ENCODE results near the gene ADAMTS6. TPM values are rescaled to one million over a fixed set of nuclear protein-coding genes. Genes with fewer than 3 reads are reported as not detected.

Gene ADAMTS6
- total RNA-seq, 1 experiment from 2014 or later: 7.2 TPM

DNA sequence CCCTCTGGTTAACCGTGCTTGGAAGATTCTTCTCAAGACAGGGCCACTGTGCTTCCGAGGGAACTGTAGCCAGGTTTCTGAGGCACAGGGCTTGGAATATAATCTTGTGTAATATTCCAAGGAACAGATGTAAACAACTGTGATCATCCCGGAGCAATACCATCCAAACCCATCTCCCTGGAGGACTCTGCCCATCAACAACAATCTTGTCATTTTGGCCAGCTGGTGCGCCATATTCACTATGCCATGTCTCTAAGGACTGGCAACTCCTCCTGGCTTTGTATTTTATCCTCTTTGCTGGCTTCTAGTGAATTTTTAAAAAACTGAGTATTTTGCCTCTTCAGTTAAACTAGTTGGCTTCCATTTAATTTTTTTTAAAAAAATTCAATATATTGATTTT, 349.3 kb downstream of the ADAMTS6 start:
- Histone ChIP-seq H3K36me3 (no peaks in the 10 kb centered on the region), H3K4me1 (peaks cover 13% of the 10 kb centered on the region), H3K27me3 (no peaks in the 10 kb centered on the region), H3K4me3 (no peak overlapping the region), H3K27ac (no peak overlapping the region), H3K9me3 (replicated peaks) (no peaks in the 10 kb centered on the region)
- DNase-seq: no peak

DNA sequence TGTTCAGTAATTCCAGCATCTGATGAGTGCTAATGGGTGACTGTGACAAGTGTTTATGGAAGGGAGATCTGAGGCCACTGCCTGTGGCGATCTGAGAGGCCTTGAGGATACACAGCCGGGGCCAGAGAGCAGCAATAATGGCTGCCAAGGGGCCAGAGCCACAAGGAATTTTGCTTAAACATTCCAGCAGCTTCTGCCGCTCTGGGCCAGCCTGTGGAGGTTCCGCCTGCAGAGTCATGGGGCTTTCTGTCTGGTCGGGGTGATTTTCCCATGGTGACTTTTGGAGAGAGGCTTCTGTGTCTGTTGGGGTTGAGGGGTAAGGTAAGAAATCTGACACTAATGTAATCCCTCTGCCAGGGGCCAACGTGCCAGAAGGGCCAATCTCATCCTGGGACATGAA, 353.5 kb downstream of the ADAMTS6 start:
- peaks cover 26% of the 10 kb centered on the region for H3K4me1 ChIP-seq
- H3K27me3 ChIP-seq: no peaks in the 10 kb centered on the region
- H3K36me3 ChIP-seq: no peaks in the 10 kb centered on the region
- peak; percentile 62 to 70 for DNase-seq
- peak overlapping the region; percentile 51 for H3K4me3 ChIP-seq
- peak overlapping the region; percentile 73 for H3K27ac ChIP-seq
- H3K9me3 ChIP-seq (replicated peaks): no peaks in the 10 kb centered on the region

DNA sequence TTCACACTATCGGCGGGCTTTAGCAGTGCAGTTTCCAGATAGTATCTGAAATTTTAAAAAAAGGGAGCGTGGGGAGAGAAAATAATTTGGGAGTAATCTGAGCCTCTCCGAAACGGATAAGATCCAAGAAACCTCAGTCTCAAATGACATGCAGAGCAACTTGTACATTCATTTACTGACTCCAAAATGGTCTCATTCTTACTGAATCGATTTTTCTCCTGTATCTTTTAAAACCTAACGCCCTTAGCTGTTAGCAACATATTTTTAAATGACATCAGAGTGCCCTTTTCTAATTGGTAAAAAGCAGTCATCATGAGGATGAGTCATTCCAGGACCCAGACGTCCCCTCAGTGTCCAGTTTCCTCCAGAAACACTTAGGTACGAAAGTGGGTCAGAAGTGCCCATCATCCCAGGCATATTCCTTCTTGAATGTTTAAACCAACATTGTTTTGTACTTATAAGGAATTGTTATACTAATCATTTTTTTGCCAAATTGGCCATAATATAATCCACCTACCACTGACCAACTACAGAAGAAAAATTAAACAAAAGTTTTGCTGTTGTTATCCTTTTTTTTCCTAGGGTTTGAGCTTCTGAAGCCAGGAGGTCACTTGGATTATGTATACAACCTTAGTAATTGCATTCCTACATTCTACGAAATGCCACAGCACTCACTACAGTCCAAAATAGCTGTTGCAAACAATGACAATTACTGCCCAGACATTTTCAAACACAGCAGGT, 354.4 kb downstream of the ADAMTS6 start:
- H3K4me3 ChIP-seq: peak overlapping the region; percentile 51

DNA sequence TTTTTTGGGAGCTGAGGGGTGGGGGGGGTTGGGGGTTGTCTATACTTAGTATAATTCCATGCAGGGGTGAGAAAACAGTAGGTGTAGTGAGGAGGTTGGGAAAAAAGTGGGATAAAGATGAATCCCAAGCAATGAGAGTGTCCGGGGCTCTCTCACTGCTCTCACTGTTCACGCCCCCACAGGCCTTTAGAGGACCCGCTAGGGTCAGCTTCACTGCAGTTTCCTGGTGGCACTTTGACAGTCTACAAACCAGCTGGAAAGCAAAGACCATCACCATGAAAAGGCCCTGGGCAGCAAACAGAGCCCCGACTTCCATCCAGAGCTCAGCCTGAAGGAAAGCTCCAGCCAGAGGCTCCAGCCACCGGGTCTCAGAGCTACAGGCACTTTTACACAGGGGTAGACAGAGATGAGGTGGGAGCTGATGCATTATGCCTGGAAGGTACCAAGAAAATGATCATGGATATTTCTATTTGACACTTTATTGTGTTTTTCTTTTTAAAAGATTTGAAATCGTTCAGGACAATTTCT, 355.1 kb downstream of the ADAMTS6 start:
- DNase-seq: peak; percentile 46 to 65

More for the DNA sequence above, 354.4 kb downstream of the ADAMTS6 start:
- Histone ChIP-seq H3K4me1 (peaks cover 26% of the 10 kb centered on the region), H3K9me3 (replicated peaks) (no peaks in the 10 kb centered on the region), H3K27ac (peak overlapping the region; percentile 73), H3K27me3 (no peaks in the 10 kb centered on the region), H3K36me3 (no peaks in the 10 kb centered on the region)
- DNase-seq: peak in 1 of 2 experiments; percentile 54

DNA sequence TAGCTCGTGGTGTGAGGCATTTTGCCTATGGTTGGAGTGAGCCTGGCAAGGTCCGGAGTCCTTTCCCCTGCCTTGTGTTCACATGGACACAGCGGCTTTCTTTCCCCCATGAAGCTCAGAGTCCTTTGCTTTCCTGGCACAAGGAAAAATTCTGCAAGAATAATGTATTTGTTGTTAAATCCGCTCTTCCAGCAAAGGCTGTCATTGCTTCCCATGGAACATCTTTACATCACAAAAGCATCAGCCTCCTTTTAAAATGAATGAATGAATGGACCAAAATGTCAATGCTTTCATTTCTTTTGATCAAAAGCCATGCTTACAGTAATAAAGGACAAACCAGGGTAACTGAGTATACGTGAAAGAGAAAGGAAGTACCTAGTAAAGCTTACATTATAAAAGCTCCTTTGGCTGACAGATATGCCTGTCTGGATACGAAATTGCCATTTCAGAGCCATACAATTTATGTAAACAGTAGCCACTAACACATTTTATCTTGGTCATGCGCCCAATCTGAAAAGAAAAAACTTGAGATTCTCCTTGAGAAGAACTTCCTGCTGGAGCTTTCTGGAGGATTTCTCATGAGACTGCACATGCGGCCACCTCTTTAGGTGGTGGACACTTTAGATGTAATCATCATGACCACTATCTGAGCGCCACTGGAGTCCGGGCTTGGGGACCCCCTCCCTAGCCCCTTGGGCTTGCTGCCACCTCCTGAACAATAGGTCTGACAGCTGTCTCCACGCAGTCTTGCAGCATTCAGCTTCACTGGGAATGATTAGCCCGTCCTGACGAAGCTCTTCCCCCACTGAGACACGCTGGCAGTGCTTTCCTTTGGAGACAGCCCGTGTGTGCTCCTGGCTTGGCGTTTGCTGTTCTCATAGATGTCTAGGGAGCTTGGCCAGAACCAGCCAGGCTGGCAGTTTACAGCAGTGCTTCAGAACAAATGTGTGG, 355.9 kb downstream of the ADAMTS6 start:
- no peaks in the 10 kb centered on the region for H3K9me3 ChIP-seq (replicated peaks)
- H3K27ac ChIP-seq: peak overlapping the region; percentile 73
- peaks cover 26% of the 10 kb centered on the region for H3K4me1 ChIP-seq
- DNase-seq: peak; percentile 55 to 69
- peak overlapping the region; percentile 51 for H3K4me3 ChIP-seq
- H3K36me3 ChIP-seq: no peaks in the 10 kb centered on the region
- H3K27me3 ChIP-seq: no peaks in the 10 kb centered on the region

More for the DNA sequence above, 355.1 kb downstream of the ADAMTS6 start:
- H3K27me3 ChIP-seq: no peaks in the 10 kb centered on the region
- H3K36me3 ChIP-seq: no peaks in the 10 kb centered on the region
- peaks cover 26% of the 10 kb centered on the region for H3K4me1 ChIP-seq
- H3K9me3 ChIP-seq (replicated peaks): no peaks in the 10 kb centered on the region
- H3K27ac ChIP-seq: peak overlapping the region; percentile 73
- H3K4me3 ChIP-seq: peak overlapping the region; percentile 51

DNA sequence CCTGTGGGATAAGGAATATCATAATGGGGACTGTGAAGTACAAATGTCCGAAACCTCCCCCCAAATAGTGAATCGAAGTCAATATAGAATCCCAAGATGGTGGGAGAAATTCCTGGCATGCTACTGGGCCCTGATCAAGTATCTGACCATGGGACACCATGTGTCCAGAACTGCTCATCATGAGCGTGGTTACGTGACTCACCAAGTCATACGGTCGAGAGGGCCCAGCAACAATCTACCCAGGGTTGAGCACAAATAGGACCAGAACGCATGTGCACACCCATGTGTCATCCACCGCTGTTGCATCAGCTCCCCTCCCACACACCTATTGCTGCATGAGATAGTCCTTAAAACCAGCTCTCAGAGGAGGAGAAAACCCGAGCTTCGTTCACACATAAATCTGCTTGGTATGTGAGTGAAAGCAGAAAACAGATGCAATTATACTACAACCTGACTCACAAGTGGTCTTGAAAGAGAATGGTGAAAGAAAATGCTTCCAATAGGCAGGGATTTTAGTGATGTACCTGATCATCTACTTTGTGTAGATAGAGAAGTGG, 359.8 kb downstream of the ADAMTS6 start:
- H3K27me3 ChIP-seq: no peaks in the 10 kb centered on the region
- H3K4me3 ChIP-seq: no peak overlapping the region
- H3K4me1 ChIP-seq: peaks cover 10% of the 10 kb centered on the region
- no peak overlapping the region for H3K27ac ChIP-seq
- no peak for DNase-seq
- H3K9me3 ChIP-seq (replicated peaks): peaks cover 6% of the 10 kb centered on the region; the same call in 1 of the 2 replicates
- no peaks in the 10 kb centered on the region for H3K36me3 ChIP-seq

DNA sequence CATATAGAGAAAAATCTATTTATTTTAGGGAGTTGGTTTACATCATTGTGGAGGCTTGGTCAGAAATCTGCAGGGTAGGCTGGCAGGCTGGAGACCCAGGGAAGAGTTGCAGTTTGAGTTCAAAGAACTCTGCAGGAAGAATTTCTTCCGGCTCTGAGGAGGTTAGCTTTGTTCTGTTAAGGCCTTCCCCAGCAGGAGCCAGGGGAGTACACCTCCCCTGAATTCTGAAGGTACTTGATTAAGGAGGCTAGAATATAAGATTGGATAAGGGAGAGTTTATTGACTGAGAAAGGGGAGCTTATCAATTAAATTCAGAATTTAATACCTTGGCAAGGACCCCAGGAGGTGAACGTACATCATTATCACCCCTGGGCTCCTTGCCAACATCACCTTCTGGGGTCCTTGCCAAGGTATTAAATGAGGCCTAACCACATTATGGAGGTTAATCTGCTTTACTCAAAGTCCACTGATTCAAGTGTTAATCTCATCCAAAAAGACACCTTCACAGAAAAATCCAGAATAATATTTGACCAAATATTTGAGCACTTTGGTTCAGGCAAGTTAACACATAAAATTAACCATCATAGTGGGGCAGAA, 361.3 kb downstream of the ADAMTS6 start:
- H3K4me3 ChIP-seq: no peak overlapping the region
- H3K9me3 ChIP-seq (replicated peaks): peaks cover 10% of the 10 kb centered on the region
- no peaks in the 10 kb centered on the region for H3K27me3 ChIP-seq
- DNase-seq: no peak
- H3K4me1 ChIP-seq: no peaks in the 10 kb centered on the region; the same call in 1 of the 2 replicates
- H3K27ac ChIP-seq: no peak overlapping the region
- H3K36me3 ChIP-seq: no peaks in the 10 kb centered on the region

DNA sequence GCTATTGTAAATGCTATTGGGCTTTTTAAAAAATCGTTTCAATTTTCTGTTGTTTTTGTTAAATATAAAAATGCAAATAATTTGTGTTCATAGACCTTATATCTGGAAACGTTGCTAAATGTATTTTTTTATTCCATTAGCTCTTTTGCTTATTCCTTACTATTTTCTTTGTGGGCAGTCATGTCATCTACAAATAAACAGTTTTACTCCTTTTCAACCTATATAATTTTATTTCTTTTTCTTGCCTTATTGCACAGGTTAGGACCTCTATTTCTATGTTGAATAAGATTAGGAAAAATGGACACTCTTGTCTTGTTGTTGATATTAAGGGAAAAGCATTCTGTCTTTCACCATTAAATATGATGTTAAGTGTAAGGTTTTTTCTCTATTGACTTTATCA, 364.2 kb downstream of the ADAMTS6 start:
- H3K27me3 ChIP-seq: no peaks in the 10 kb centered on the region

DNA sequence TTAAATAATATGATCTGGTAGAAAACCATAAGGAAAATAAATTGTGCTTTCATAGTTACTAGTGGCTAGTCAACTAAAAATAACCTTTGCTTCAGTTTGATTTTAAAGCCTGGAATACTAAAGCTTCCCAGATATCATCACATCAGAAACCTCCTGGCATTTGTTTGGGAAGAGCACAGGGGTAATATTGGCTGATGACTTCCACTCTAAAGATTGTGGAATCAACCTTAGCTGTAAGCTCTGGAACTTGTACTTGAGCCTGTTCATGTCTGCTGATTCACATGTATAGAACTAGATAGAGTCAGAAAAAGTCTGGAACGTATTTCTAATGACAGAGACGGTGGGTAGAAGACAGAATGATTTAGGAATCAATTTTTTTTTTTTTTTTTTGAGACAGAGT, 367.9 kb downstream of the ADAMTS6 start:
- H3K9me3 ChIP-seq (replicated peaks): peaks cover 10% of the 10 kb centered on the region
- no peaks in the 10 kb centered on the region for H3K27me3 ChIP-seq
- H3K36me3 ChIP-seq: no peaks in the 10 kb centered on the region
- H3K4me3 ChIP-seq: no peak overlapping the region
- H3K4me1 ChIP-seq: no peaks in the 10 kb centered on the region
- H3K27ac ChIP-seq: no peak overlapping the region
- no peak for DNase-seq

More for the DNA sequence above, 364.2 kb downstream of the ADAMTS6 start:
- no peak overlapping the region for H3K4me3 ChIP-seq
- no peak for DNase-seq
- H3K9me3 ChIP-seq (replicated peaks): peaks cover 10% of the 10 kb centered on the region
- H3K4me1 ChIP-seq: no peaks in the 10 kb centered on the region
- no peaks in the 10 kb centered on the region for H3K36me3 ChIP-seq
- no peak overlapping the region for H3K27ac ChIP-seq

DNA sequence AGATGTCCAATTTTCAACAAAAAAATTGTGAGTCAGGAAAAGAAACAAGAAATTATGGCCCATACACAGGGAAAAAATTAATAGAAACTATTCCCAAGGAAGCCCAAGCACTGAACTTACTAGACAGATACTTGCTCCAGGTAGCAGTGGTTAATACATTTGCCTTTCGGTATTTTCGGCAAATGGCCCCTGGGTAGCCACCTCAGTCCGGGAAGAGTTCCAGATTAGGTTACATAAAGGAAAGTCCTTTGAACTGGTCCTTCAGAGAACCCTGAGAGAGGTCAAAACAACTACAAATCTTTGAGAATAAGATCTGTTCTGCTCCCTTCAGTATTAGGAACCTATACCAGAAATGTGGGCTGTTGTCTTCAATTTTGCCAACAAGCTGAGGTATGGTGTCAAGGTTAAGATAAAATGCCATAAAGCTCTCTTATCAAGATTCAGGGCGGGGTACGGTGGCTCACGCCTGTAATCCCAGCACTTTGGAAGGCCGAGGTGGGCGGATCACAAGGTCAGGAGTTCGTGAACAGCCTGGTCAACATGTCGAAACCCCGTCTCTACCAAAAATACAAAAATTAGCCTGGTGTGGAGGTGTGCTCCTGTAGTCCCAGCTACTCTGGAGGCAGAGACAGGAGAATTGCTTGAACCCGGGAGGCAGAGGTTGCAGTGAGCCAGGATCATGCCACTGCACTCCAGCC, 369.6 kb downstream of the ADAMTS6 start:
- H3K4me3 ChIP-seq: no peak overlapping the region
- no peaks in the 10 kb centered on the region for H3K27me3 ChIP-seq
- no peaks in the 10 kb centered on the region for H3K36me3 ChIP-seq
- H3K9me3 ChIP-seq (replicated peaks): peaks cover 5% of the 10 kb centered on the region; the same call in 1 of the 2 replicates
- no peaks in the 10 kb centered on the region for H3K4me1 ChIP-seq
- H3K27ac ChIP-seq: no peak overlapping the region
- DNase-seq: no peak

DNA sequence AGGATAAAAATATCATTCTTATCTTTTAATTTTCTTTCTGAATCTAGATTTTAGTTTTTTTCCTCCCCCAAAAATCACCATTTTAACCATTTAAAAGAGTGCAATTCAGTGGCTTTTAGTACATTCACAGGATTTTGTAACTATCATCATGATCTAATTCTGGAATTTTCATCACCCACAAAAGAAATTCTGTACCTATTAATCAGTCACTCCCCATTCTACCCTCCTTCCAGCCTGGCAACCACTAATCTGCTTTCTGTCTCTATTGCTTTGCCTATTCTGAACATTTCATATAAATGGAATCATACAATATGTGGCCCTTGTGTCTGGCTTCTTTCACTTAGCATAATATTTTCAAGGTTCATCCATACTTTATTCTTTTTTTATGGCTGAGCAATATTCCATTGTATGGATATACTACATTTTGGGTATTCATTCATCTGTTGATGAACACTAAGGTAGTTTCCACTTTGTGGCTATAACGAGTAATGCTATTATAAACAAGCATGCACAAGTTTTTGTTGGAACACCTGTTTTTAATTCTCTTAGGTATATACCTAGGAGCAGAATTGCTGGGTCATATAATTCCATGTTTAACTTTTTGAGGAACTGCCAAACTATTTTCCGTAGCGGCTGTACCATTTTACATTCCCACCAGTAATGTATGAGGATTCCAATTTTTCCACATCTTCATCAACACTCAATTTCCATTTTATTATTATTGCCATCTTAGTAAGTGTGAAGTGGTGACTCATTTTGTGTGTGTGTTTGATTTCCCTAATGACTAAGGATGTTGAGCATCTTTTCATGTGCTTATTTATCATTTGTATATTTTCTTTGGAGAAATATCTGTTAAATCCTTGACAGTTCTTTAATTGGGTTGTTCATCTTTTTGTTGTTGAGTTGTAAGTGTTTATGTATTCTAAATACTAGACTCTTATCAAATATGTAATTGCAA, 372.7 kb downstream of the ADAMTS6 start:
- H3K27ac ChIP-seq: no peak overlapping the region
- no peak for DNase-seq

DNA sequence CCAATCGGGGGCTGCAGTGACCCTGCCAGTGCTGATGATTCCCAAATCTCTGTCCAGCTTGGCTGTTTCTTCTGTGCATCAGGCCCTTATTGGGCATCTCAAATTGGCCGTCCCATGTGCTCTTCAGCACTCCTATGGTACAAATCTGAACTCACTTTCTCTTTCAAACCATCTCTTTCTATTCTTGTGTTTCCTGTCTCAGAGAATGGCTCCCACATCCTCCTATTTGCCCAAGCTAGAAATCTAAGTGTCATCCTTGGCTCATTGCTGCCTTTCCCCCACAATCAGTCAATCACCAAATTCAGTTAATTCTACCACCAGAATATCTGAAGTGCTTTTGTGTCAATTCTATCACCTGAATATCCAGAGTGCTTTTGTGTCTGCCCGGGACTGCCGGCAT, 376.4 kb downstream of the ADAMTS6 start:
- Histone ChIP-seq H3K4me3 (no peak overlapping the region), H3K36me3 (no peaks in the 10 kb centered on the region), H3K27ac (no peak overlapping the region), H3K4me1 (peaks cover 10% of the 10 kb centered on the region; the same call in 1 of the 2 replicates), H3K27me3 (no peaks in the 10 kb centered on the region), H3K9me3 (replicated peaks) (no peaks in the 10 kb centered on the region)
- DNase-seq: no peak

More for the DNA sequence above, 372.7 kb downstream of the ADAMTS6 start:
- Histone ChIP-seq H3K4me1 (no peaks in the 10 kb centered on the region), H3K27me3 (no peaks in the 10 kb centered on the region), H3K4me3 (no peak overlapping the region), H3K9me3 (replicated peaks) (no peaks in the 10 kb centered on the region), H3K36me3 (no peaks in the 10 kb centered on the region)

DNA sequence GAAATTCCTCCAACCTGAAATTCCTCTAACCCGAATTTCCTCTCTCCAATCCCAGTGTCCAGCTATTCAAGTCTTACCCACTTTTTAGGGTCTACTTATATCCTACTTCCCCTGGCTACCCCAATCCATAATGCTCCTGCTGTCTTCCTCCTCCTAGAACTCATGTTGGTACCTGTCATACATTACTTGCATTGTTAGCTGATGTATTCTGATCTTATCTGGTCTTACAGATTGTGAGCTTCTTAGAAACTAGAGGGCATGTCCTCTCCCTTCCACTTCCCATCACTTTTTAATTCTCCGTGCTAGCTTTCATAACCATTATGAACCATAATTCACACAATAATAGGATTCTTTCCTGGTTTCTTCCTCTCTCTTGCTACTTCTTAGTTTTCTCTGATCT, 376.9 kb downstream of the ADAMTS6 start:
- Histone ChIP-seq H3K36me3 (no peaks in the 10 kb centered on the region), H3K9me3 (replicated peaks) (no peaks in the 10 kb centered on the region), H3K4me1 (peaks cover 10% of the 10 kb centered on the region; the same call in 1 of the 2 replicates), H3K4me3 (no peak overlapping the region), H3K27ac (no peak overlapping the region), H3K27me3 (no peaks in the 10 kb centered on the region)
- no peak for DNase-seq

Data from SJCRH30 (cell line).